ENCODE results near the gene ZSCAN22.
A peak's percentile ranks its signal among the peaks of the same experiment; 100 is the strongest.
"Not testable (repeated sequence)": the region's sequence is repeated elsewhere in the genome, so short reads cannot be mapped to it uniquely, and the experiment has no call there.

ZSCAN22 gene

DNA sequence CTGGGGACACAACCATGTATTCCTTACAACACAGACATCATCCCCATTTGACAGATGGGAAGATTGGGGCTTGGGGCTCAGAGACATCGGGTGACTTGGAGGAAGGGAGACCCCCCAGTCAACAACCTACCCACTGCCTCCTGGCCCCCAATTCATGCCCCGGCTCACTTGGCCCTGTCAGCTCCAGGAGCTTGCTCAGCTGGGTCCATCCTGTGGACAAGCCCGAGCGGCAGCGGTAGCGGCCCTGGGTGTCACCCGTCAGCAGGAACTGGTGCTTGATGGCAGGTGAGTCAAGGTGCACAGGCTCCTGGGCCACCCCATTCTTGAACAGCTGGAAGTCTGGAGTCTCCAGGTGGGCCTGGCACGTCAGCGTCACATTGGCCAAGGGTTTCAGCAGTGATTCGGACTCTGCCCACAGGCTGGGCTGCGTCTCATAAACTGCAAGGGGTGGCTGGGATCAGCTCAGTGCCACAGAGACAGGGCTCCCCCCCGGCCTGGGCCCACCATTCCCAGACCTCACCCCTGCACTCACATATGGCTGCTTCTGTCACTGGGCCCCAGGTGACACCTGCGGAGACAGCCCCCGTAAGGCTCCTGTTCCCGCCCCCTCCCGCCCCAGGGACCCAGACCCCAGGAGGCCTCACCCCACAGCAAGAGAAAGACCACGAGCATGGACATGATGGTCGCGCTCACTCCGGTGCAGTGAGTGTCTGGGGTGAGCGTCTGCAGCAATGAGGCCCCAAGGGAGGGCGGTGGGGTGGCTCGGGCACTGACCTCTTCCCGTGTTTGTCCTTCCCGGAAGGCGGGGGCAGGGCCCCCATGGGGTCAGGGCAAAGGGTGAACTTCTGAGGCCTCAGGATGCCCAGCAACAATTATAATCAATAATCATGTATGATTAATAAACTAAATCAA lies 26.2 kb downstream of the ZSCAN22 start, which contains the start of gene A1BG:
A1BG (minus strand) TSS at position 733 of the 912 bp plus-strand sequence; CDS start at position 678, 55 bp downstream.
- DNase-seq, result no peak

DNA sequence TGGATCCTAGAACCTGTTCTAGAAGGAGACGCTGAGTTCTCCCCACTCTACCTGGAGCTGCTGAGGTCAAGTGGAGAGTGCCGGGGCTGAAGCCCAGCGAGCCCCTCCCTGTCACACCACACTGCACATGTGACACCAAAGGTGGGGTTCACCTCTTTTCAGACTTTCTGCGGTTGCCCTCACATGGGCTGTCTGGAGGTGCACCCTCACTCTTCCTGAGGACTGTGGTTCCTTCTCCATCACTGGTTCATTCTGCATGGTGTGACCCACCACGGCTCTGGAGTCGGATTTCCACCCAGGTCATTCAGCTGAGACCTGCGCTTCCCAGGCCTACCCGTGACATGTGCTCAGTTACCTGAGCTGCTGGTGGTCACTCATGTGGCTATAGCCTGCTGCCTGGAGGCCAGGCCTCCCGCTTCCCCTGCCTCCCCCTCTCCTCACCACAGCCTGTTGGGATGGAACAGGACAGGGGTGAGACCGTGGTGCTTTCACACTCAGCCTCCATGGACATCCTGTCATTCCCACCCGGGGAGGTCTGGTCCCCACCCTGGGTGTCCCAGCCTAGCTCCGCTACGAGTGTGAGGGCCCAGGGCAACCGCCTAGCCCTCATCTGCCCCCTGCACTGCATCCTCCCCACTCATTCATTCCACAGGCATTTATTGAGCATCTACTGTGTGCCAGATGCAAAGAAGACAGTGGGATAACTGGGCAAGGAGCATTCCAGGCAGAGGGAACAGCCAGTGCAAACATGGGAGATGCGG lies 27.1 kb downstream of the ZSCAN22 start:
- no peak for DNase-seq

DNA sequence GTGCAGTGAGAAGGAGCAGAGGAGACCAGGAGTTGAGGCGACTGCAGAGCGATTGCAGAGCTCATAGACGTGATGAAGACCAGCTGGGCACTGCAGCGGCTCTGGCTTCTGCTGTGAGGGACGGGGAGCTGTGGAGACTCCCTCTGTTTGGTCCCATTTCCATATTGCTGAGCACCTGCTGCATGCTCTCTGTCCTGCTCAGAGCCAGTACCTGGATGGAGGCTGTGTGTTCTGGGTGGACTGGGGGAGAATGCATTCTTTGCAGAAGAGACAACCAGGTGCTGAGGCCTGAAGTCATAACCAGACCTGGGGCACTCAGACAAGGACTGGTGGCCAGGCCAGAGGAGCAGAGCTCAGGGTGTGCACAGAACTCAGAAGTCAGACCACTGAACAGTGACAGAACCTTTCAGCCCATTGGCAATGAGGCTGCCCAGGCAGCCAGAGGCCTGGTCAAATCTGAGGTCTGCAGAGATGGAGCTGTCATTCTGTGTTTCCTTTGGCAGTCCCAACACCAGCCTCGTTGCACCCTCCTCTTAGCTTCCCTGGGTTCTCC lies 27.8 kb downstream of the ZSCAN22 start:
- DNase-seq, result no peak

DNA sequence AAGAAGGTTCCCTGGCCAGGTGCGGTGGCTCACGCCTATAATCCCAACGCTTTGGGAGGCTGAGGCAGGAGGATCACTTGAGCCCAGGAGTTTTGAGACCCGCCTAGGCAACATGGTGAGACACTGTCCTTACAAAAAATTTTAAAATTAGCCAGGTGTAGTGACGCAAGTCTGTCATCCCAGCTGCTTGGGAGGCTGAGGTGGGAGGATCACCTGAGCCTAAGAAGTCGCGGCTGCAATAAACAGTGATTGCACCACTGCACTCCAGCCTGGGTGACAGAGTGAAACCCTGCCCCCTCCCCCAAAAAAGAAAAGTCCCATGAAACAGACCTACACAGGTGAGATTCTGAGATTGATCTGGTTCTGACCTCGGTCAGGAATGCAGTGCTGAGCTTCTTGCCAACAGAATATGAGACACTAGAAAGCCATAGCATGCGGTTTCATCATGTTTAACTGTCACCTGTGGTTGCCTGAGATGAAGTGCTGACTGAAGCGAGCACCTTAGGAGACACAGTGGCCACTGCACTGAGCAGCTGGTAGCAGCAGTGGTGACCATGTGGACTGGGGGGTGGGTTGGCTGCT lies 28.5 kb downstream of the ZSCAN22 start:
- no peak for DNase-seq

DNA sequence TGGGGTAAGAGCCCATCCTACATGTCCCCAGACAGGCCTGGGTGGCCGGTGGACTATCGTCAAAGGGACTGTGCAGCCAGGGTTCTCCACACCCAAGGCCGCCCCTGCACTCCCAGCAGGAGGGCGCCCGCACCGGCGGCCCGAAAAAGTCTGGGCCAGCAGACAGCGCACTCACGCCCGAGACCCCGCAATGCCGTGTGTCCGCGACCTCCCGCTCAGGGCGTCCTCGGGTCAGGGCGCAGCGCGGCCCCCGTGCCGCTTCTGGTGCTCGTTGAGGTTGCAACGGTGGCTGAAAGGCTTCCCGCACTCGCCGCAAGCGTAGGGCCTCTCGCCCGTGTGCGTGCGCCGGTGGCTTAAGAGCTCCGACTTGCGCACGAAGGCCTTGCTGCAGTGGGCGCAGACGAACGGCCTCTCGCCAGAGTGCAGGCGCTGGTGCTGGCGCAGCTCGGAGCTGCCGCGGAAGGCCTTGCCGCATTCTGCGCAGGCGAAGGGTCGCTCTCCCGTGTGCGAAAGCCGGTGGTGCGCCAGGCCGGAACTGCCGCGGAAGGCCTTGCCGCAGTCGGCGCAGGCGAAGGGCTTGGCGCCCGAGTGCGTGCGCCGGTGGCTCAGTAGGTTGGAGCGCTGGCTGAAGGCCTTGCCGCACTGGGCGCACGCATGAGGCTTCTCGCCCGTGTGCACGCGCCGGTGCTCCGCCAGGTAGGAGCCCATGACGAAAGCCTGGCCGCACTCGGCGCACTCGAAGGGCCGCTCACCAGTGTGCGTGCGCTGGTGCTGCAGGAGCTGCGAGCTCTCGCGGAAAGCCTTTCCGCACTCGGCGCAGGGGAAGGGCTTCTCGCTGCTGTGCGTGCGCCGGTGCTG lies 29.3 kb downstream of the ZSCAN22 start:
- DNase-seq, result no peak

DNA sequence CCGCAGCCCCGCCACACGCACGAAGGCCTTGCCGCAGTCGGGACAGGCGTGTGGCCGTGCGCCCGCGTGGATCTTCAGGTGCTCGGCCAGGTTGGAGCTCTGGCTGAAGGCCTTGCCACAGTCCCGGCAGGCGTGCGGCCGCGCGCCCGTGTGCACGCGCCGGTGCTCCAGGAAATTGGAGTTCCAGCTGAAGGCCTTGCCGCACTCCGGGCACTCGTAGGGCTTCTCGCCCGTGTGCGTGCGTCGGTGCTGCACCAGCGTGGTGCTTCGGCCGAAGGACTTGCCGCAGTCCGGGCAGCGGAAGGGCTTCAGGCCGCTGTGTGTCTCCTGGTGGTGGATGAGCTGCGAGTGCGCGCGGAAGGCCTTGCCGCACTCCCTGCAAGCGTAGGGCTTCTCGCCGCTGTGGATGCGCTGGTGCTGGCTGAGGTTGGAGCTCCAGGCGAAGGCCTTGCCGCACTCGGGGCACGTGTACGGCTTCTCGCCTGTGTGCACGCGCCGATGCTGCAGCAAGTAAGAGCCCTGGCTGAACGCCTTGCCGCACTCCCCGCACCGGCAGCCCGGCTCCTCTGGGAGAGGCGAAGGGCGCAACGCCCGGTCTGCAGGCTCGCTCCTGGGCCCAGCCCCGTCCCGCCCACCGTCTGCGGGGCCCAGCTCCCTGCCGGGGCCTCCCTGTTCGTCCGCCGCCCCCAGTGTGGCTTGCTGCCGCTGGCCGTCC lies 30.1 kb downstream of the ZSCAN22 start:
- no peak for DNase-seq

DNA sequence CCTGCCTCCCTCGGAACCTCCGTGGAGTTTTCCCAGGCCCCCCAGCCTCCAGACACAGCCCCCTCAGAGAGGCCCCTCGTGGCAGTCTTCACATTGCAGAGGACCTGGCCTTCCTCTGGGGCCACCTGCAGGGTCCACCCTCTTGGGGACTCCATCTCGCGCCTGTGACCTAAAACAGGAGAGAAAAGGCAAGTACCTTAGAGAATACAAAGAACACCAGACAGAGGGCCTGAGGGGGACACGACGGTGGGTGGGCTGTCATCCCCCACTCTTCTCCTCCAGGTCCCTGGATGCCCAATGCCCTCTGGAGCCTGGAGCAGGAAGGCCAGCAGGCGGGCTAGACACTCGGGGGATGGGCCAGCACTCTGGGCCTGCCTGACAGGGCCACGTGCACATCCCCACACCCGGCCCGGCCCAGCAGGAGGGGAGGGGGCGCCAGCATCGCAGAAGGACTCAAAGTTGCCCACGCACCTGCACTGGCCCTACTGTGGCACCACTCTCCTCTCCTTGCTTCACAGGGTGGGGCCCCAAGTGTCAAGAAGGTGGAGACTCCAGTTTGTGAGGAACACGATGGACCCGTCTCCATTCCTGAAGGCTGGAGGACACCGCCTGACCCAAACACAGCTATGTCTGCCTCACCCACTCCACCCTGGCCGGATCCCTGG lies 30.8 kb downstream of the ZSCAN22 start:
- no peak for DNase-seq

DNA sequence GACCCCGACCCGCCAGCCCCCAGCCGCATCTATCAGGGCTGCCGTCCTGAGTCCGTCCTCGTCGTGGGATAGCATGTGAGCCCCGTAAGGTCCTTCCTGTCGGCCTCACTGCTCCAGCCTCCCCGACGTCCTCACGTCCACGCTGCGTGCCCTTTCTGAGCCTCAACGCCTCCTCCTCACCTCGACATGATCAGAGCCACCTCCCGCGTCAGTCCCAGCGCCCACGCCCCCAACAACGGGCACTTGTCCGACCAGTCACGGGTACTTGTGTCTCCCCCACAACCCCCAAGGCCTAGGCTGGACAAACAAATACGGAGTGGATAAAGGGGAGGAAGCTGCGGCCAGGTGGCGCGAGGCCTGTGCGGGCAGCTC lies 35.1 kb downstream of the ZSCAN22 start:
- peak; percentile 6 to 60 for DNase-seq

DNA sequence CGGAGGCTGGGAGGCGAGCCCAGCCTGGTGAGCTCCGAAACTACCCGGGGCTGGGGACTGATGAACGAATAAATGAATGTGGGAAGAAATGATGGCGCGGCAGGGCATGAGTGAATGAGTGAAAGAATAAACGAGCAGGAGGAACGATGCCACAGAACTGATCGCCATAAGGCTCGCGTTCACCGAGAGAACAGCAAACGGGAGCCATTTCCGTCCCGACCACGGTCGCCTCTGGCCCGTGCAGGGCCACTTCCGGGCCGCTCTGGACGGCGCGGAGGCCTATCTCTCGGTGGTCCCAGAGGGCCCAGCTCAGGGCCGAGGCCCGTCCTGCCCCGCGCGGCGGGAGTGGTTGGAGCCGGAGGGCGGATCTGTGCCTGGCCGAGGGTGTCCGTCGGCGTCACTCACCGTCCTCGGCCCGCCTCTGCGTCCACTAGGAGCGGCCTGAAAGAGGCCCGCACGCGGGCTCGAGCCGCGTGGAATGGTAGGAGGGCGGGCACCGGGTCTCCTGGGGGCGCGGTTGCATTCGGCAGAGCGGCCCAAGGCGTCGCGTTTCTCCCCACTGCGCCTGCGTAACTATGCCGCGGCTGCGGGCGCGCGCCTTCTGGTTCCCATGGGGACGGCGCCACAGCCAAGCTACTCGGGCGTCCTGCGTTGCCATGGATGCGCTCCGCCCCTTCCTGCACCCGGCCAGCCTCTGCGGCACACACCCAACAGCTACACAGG lies 35.6 kb downstream of the ZSCAN22 start, which contains the start of gene ZNF497:
ZNF497 (minus strand) TSS at position 480 of the 723 bp plus-strand sequence. CDS start 5,116 bp downstream, outside the sequence.
- DNase-seq, result peak; percentile 95 to 98

DNA sequence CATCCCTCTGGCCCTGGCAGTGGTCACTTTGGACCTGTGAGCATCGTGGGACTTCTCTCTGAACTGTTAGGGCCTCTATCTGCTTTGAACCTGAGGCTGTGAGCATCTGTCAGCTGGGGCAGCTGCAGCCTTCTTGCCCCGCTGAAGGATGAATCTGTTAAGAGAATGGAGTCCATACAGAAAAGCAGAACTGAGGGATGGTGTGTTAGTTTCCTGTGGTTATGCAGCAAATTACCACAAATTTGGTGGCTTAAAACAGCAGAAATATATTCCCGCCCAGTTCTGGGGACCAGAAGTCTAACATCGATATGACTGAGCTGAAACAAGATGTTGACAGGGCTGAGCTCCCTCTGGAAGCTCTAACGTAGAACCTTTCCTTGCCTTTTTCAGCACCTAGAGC lies 37.4 kb downstream of the ZSCAN22 start:
- DNase-seq, result no peak

DNA sequence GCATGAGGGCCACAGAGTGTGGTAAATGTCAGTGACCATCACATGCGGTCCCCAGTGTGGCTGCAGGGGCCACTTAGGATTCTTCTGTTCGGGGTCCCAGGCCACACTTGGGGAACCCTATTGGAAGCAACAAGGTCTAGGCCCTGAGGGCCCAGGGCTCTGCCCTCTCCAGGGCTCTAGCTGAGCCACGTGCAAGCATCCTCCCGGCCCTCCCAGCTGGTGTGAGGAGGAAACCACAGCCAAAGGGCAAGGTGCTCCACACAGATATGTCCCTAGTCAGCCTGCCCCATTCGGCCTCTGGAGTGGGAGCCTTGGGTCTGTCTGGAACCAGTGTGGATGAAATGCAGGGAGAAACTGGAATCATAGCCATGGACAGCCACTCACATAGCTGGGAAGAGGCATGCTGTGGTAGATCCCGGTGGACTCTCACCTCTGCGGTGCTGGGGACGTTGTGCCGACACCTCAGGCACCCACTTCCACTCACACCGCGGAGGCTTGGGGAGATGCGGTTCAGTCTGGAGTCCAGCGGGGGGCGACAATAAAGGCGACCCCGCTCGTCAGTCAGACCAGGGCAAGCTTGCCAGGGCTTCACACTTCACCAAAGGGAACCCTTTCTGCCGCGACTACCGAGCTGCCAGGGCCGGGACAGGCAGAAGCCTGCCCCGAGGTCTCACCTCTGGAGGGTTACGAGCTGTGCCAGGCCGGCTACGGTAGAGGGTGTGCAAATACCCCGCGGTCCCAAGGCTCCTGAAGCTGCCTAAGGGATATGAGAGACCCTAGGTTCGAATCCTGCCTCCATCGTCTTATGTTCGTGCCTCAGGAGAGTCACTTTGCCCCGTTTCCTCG lies 40.0 kb downstream of the ZSCAN22 start:
- no peak for DNase-seq

DNA sequence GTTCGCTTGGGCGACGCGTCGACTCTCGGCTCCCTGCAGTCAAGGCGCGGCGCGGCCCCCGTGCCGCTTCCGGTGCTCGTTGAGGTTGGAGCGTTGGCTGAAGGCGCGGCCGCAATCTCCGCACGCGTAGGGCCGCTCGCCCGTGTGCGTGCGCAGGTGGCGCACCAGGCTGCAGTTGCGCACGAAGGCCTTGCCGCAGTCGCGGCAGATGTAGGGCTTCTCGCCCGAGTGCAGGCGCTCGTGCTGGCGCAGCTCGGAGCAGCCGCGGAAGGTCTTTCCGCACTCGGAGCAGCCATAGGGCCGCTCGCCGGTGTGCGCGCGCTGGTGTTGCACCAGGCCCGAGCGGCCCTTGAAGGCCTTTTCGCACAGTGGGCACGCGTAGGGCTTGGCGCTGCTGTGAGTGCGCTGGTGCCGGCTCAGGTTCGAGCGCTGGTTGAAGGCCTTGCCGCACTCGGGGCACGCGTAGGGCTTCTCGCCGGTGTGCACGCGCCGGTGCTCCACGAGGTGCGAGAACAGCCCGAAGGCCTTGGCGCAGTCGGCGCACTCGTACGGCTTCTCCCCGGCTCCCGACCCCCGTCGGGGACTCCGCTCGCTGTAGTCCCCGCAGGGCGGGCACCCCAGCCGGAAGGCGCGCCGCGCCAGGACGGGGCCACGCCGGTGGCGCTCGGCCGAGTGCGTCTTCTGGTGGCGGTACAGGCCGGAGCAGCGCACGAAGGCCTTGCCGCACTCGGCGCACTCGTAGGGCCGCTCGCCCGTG lies 41.1 kb downstream of the ZSCAN22 start:
- no peak for DNase-seq

DNA sequence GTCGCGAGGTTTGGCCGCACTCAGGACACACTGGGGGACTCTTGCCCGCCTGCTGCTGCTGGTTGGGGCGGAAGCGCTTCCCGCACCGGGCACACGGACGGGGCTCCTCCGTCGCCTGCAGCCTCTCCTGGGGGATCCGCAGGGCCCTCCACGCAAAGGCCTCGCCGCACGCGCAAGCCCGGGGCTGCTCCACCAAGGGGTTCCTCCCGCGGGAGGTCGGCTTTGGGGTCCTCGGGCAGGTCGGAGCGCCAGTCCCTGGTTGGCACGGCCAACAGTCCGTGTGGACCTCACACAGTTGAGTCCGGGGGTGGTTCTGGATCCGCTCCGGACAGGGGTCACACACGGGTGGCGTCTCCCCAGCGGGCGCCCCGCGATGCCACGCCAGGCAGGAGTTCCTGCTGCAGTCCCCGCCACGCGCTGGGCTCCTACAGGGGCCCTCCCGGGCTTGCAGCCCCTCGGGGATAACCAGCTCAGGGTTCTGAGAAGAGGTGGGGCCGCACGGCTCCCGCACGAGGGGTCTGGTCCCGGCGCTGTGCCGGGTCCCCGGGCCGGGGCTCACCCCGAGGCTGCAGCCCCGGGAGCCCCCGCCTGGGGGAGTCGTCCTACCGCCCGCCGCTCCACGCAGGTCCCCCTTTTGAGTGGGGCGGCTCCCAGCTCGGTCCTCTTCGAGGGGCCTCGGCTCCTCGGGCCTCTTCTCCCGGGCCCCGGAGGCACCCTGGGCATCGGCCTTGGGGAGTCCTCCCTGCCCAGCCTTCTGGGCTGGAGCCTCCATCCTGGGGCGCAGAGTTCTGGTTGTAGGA lies 42.0 kb downstream of the ZSCAN22 start:
- no peak for DNase-seq

DNA sequence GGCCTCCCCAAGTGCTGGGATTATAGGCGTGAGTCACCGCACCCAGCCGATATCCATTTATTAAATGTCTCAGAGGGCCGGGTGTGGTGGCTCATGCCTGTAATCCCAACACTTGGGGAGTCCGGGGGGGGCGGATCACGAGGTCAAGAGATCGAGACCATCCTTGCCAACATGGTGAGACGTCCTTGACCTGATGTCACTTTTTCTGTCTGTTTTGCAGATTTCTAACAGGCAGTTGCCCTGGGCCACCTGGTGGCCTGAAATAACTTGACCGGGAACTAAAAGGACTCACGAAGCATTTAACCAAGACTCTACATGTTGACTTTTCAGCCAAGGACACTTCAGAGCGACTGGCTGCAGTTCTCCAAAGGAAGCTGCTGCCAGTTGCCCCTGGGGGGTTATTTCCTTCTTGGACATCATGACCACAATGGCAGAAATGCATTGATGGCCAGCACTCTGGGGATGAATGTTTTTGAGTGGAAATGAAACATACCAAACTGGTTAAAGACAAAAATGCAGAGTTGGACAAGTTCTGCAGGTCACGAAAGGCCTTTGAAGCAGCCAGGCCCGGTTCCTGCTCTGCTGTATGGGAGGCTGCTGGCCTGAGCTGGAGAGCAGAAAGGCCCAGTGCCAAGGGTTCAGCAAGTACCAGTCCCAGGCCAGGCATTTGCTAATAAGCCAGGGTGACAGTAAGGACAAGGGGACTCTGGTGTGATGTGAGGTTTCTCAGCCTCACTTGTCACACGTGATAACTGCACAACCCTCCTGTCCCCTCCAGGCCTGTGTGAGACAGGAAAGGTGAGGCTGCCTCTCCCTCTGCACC lies 45.7 kb downstream of the ZSCAN22 start:
- no peak for DNase-seq

DNA sequence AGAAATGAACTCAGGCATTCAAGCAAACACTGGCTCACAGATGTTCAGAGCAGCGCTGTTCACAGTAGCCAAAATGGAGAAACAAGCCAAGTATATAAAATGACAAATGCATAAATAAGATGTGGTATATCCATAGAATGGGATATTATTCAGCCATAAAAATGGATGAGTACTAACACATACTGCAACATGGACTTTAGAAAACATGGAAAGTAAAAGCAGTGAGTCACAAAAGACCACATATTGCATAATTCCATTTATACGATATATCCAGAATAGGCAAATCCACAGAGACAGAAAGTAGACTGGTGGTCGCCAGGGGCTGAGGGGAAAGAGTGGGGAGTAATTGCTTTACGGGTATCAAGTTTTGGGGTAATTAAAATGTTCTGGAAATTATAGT lies 47.4 kb downstream of the ZSCAN22 start:
- no peak for DNase-seq

DNA sequence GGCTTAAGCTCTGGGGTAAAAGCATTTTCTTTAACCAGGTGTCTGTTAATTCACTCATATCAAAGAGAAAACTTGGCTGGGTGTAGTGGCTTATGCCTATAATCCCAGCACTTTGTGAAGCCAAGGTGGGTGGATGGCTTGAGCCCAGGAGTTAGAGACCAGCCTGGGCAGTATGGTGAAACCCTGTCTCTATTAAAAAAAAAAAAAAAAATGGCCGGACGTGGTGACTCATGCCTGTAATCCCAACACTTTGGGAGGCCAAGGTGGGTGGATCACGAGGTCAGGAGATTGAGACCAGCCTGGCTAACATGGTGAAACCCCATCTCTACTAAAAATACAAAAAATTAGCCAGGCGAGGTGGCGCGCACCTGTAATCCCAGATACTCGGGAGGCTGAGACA lies 49.9 kb downstream of the ZSCAN22 start:
- DNase-seq, result not testable (repeated sequence)

DNA sequence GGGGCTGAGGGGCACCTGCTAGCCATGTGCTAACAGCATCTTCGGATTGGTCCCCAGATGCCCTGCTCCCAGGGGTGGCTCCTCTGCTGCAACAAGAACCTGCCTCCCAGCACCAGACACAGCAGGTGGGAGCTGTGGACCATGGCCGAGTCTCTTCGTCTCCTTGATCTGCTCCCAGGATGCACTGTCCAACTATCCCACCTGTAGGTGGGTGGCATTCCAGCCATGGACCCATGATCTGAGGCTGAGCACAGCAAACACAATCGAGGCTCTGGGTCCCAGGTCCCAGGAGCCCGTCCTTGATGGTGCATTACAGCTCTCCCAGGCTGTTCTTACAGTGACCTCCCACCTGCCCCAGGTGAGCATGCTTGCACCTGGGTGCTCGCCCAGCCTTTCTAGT lies 52.5 kb downstream of the ZSCAN22 start:
- DNase-seq, result no peak

Data from NCI-H446 (cell line).